Mononuclear cell (primary cell): ENCODE data around the gene WFDC9. TPM values are rescaled to one million over a fixed set of nuclear protein-coding genes. Genes with fewer than 3 reads are reported as not detected.
"Not testable (repeated sequence)": the region's sequence is repeated elsewhere in the genome, so short reads cannot be mapped to it uniquely, and the experiment has no call there.

ENCODE experiments used
- H3K27me3 ChIP-seq: 2 replicates; pipeline ENCODE4 v1.6.0; 2011; ENCODE audit warnings: low read length, control low read depth; ENCODE audit not compliant: insufficient read depth
- H3K4me1 ChIP-seq: 2 replicates; pipeline ENCODE4 v1.5.1; 2011; ENCODE audit warnings: mild to moderate bottlenecking, low read length, control low read depth; ENCODE audit not compliant: insufficient read depth
- H3K4me3 ChIP-seq: 2 replicates; pipeline ENCODE4 v1.5.1; 2011; ENCODE audit warnings: mild to moderate bottlenecking, low read length, moderate library complexity
- H3K9me3 ChIP-seq: 2 replicates; pipeline ENCODE4 v1.5.1; 2011; ENCODE audit warnings: low read depth, mild to moderate bottlenecking, control low read depth, low read length
- total RNA-seq: library from RNA; depleted of rRNA; stranded (reverse); fragments of >200 nt; gene quantifications from one replicate; pipeline ENCODE4 v1.2.3, GENCODE V29; 2012

The WFDC9 gene
- total RNA-seq, 1 donor = not detected

- Histone ChIP-seq H3K4me1 (no peaks in the 10 kb centered on the region), H3K4me3 (no peak overlapping the region), H3K27me3 (peaks cover 4% of the 10 kb centered on the region), H3K9me3 (no peaks in the 10 kb centered on the region)
These were observed 54.1 kb downstream of the WFDC9 start for GRCh38 chr20:45576995-45577394.

- Histone ChIP-seq H3K9me3 (no peaks in the 10 kb centered on the region), H3K4me3 (no peak overlapping the region), H3K27me3 (peaks cover 5% of the 10 kb centered on the region), H3K4me1 (no peaks in the 10 kb centered on the region)
These were observed 55.2 kb downstream of the WFDC9 start for GRCh38 chr20:45575931-45576330.

- H3K27me3 ChIP-seq, H3K4me3 ChIP-seq, H3K9me3 ChIP-seq, H3K4me1 ChIP-seq: not testable (repeated sequence)
These were observed 61.4 kb downstream of the WFDC9 start for GRCh38 chr20:45569650-45570049.

- H3K27me3 ChIP-seq = no peaks in the 10 kb centered on the region
- no peaks in the 10 kb centered on the region for H3K4me1 ChIP-seq
- no peaks in the 10 kb centered on the region for H3K9me3 ChIP-seq
- H3K4me3 ChIP-seq = no peak overlapping the region
These were observed 66.3 kb downstream of the WFDC9 start for GRCh38 chr20:45564760-45565276.

Other genes with a start within 250 kb of the WFDC9 start
- 6.6 TPM for gene DBNDD2, start 223.0 kb downstream of the WFDC9 start, total RNA-seq
- gene PIGT, start 215.1 kb downstream of the WFDC9 start, total RNA-seq = 57.9 TPM
- gene WFDC2, start 161.5 kb downstream of the WFDC9 start, total RNA-seq = not detected
- not detected for gene SPINT3, start 115.7 kb downstream of the WFDC9 start, total RNA-seq
- gene WFDC6, start 91.8 kb downstream of the WFDC9 start, total RNA-seq = not detected
- gene EPPIN, start 83.9 kb downstream of the WFDC9 start, total RNA-seq = not detected
- not detected for gene WFDC8, start 52.0 kb downstream of the WFDC9 start, total RNA-seq
- gene WFDC10A, start 1.5 kb downstream of the WFDC9 start, total RNA-seq = not detected
- gene WFDC11, start 39.0 kb upstream of the WFDC9 start, total RNA-seq = not detected
- gene WFDC13, start 70.8 kb upstream of the WFDC9 start, total RNA-seq = not detected
- gene WFDC10B, start 73.7 kb upstream of the WFDC9 start, total RNA-seq = not detected
- gene SPINT4, start 91.1 kb upstream of the WFDC9 start, total RNA-seq = not detected
- gene WFDC3, start 160.6 kb upstream of the WFDC9 start, total RNA-seq = not detected
- 4.4 TPM for gene DNTTIP1, start 160.7 kb upstream of the WFDC9 start, total RNA-seq
- gene UBE2C, start 181.4 kb upstream of the WFDC9 start, total RNA-seq = 1.6 TPM
- 0.73 TPM for gene TNNC2, start 196.0 kb upstream of the WFDC9 start, total RNA-seq
- gene SNX21, start 202.5 kb upstream of the WFDC9 start, total RNA-seq = 5.7 TPM
- gene ACOT8, start 226.1 kb upstream of the WFDC9 start, total RNA-seq = 13.9 TPM
- gene ZSWIM3, start 226.3 kb upstream of the WFDC9 start, total RNA-seq = 0.63 TPM
- 10.1 TPM for gene ZSWIM1, start 249.9 kb upstream of the WFDC9 start, total RNA-seq